GM13976 (cell line): ENCODE data around the gene RSPO3.

Experiments
- DNase-seq: peaks from one replicate; pipeline ENCODE4 v3.0.0; 2012; ENCODE audit warnings: low spot score
- in situ Hi-C: fragments of 300-500 bp; cut with MboI; formaldehyde crosslinking; loops from one replicate; pipeline ENCODE4 v1.12.0; 2022; ENCODE audit warnings: low sequenced_read_pairs, mixed read lengths, inconsistent platforms; ENCODE audit not compliant: unreplicated experiment
- TF ChIP-seq, protein P1 (sequence below): IDR thresholded peaks from 2 replicates; pipeline ENCODE4 v1.5.1; 2012; ENCODE audit warnings: borderline replicate concordance, mild to moderate bottlenecking; ENCODE audit not compliant: insufficient read depth; ENCODE audit errors: extremely low read depth, missing control alignments, control extremely low read depth

RSPO3 gene

DNA sequence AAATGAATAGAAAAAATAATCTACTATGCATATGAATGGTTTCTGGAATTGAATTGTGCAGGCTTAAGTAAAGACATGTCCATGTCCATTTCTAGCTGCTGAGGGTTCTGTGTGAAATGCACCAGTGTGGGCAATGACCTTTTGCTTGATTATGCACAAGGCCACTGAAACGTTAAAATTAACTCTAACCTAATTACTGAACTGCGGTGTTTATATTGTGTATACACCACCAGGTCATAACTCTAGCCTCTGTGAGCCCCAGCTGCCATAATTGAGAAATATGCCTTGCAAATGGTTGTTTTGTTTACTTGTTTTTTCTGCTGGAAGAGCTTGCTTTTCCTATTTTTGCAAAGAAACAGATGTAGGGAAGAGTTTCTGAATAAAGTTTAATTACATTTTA is 46.1 kb downstream of the RSPO3 start:
- in situ Hi-C loops: no loop called here
- TF ChIP-seq, protein P1, sequence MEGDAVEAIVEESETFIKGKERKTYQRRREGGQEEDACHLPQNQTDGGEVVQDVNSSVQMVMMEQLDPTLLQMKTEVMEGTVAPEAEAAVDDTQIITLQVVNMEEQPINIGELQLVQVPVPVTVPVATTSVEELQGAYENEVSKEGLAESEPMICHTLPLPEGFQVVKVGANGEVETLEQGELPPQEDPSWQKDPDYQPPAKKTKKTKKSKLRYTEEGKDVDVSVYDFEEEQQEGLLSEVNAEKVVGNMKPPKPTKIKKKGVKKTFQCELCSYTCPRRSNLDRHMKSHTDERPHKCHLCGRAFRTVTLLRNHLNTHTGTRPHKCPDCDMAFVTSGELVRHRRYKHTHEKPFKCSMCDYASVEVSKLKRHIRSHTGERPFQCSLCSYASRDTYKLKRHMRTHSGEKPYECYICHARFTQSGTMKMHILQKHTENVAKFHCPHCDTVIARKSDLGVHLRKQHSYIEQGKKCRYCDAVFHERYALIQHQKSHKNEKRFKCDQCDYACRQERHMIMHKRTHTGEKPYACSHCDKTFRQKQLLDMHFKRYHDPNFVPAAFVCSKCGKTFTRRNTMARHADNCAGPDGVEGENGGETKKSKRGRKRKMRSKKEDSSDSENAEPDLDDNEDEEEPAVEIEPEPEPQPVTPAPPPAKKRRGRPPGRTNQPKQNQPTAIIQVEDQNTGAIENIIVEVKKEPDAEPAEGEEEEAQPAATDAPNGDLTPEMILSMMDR: no peak
- DNase-seq: no peak

DNA sequence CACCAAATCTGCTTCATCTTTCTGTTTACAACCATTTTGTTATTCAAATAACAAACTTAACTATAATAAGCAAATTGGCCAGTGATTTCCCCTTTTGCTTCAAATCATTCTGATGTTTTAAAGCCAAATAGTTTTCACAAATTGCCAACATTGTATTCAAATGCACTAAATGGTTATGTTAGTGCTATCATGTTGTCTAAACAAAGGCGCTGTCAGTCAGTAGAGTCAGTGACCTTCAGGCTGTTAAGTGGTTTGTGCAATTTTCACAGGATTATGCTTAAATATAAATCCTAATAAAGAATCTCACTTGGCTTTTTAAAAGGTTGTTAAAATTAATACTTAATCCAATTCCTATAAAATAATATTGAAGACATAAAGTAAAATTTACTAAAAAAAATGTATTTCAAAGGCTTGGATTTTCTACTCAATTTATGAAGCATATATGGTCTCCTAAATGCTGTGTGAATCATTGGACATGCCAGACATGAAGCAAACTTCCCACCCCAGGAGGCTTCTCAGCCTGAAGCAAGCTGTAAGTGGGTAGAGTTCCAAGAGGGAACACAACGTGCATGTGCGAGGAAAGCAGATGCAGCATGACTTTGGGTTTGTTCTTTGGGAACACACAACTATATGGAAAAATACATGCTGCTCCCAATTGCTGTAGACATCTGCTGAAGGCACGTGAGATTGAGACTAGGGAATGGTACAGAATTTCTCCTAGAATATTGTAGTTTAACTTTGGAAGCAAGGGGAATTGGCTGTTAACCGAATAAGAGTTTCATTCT is 54.9 kb downstream of the RSPO3 start:
- in situ Hi-C loops: no loop called here
- no peak for DNase-seq
- TF ChIP-seq, protein P1: no peak

DNA sequence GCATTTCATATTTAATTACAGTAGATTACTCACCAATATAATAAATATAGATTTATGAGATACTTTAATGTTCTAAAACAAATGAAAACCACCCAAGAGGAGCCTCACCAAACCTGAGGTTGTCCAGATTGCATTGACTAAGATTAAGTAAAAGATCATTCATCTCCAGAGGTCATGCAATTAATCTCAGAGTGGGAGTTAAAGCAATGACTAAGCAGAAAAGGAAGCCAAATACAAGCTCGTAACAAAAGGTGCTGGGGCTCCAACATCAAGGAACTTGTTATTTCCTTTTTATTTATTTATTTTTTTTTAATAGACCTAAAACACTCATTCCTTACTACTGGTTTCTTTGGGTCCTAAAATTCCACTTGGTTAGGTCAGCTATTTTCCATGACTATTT is 57.7 kb downstream of the RSPO3 start:
- TF ChIP-seq, protein P1: no peak
- in situ Hi-C loops: no loop called here
- no peak for DNase-seq

DNA sequence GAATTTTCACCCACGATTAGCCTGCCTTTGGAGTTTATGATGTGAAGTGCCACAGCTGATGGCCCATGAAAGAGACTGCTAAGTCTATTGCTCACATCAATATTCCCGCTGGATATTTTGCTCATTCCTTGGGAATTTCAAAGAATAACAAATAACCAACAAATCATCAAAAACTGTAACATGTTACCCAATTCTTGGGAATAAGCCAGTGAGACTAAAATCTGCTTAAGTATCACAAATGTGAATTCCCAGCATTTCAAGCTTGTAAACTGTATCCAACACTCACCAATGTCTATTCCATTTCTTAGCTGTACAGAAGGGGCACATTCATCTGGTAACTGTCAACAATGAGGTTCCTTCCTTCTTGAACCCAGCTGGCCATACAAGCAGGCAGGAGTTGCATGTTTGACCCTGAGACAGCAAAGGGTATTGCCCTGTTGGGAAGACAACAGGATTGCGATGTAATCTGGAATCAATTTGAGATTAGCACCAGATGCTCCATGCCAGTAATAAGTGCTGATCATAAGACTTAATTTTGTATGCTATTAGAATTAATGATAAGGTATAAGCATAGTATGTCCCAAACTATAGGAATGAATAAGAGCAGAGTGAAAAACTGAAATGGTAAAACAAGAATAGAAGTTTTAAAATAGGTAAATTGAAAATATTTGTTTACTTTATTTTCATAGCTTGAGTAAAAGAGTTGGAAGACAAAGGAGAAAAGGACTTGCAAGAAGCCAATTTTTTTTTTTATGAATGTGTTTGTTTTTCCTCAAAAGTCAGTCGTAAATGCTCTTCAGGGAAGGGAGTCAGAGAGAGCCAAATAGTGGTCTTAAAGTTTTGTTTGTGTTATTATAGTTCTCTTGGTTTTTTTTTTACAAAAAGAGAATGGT is 58.8 kb downstream of the RSPO3 start:
- no peak for DNase-seq
- in situ Hi-C loops: no loop called here
- TF ChIP-seq, protein P1: no peak

DNA sequence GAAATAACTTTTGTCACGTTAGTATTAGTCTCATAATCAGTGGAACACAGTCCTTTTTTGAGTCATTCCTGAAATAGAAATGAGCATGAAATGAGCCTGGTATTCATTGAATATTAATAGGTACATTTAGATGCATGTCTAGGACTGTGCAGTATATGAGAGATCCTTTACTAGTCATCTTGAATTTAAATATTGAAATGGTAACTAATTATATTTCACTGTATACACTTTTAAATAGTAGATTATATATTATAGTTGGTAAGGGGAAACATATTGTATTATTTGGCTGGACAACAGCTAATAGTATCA is 59.4 kb downstream of the RSPO3 start:
- no peak for DNase-seq
- in situ Hi-C loops: no loop called here

DNA sequence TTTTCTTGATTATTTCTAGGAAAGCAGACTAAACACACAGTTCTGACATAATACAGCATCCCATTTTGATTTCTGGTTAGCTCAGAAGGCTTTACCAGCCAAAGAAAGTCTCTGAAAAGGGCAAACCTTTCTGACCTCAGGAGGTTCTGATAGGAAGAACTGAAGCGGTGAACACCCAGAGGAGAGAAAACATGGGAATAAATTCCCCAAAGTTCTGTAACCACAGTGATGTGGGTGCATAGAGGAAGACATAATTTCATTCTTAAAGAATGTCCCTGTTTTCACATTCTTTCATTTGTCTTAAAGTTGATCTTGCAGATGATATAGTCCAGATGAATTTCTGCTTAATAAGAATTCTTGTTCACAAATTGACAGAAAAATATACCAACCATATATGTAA is 60.3 kb downstream of the RSPO3 start:
- DNase-seq: no peak
- TF ChIP-seq, protein P1: no peak
- in situ Hi-C loops: no loop called here

More for the DNA sequence above, 59.4 kb downstream of the RSPO3 start:
- TF ChIP-seq, protein P1: no peak
